Activated CD8-positive, alpha-beta memory T cell treated with anti-CD3 and anti-CD28 coated beads, Interleukin-2, amount 50 U/mL, for 48 hours (primary cell): ENCODE data around the gene CDK8.
"Not testable (repeated sequence)": the region's sequence is repeated elsewhere in the genome, so short reads cannot be mapped to it uniquely, and the experiment has no call there.

Experiments
- DNase-seq: peaks from one replicate; pipeline ENCODE4 v3.0.0-alpha.2; 2020

The CDK8 gene

DNA sequence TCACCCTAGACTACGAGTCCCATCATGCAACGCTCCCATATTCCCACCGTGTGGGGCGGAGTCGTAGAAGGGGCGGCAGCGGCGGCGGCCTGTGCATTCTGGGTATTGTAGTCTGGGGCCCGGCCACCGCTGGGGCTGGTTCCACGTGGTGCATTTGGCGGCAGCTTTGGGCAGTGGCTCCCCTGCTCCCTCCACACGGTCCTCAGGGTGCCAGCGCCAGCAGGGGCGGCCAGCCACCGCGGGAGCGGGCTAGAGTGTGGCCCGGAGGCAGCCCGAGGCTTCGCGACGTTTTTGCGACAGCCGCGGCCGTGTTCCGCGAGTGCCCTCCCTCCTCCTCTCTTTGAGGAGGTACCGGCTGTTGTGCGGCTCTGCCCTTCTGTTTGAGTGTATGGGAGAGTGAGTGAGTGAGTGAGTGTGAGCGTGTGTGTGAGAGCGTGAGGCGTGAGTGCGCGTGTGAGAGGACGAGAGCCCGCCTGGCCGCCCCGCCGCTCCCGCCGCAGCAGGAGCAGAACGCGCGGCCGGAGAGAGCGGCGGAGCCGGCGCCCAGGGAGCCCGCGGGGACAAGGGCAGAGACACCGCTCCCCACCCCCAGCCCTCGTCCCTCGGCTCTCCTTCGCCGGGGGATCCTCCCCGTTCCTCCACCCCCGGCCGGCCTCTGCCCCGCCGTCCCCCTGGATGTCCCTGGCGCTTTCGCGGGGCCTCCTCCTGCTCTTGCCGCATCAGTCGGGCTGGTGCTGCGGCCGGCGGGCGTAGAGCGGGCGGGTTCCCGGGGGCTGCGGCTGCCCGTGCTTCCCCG, at the start of gene CDK8:
Gene CDK8 (plus strand): TSS at position 343 of the 796 bp plus-strand sequence. CDS start 513 bp downstream, outside the sequence.
- peak; percentile 93 for DNase-seq

DNA sequence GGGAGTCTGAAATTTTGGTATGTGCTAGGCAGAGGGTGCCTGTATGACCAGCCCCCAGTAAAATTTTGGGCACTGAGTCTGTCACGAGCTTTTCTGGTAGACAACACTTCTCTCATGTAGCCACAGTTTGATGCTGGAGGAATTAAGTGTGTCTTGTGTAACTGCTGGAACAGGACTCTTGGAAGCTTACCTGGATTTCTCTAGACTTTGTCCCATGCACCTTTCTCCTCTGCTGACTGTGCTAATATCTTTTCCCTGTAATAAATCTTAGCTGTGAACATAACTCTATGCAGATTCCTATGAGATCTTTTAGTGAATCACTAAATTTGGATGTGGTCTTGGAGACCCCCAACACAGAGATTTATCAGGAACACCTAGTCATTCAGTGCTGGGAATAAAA, 45.6 kb upstream of the CDK8 start:
- no peak for DNase-seq

DNA sequence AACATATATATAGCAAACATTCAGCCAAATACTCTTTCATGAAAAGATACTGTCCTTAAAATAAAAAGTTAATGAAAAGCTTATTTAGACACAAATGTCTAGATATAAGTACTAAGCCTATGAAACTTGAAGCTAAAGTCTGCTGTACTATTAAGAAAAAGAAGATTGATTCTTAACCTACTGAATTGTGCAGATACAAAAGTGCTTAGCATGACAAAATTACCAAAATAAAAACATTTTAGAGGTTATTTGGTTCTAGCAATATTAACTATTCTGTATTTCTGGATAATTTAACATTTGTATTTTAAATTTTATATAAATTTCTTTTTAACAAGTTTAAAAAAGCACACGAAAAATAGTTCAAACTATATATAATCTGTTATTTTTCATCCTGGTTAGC, 40.6 kb upstream of the CDK8 start:
- DNase-seq: no peak

DNA sequence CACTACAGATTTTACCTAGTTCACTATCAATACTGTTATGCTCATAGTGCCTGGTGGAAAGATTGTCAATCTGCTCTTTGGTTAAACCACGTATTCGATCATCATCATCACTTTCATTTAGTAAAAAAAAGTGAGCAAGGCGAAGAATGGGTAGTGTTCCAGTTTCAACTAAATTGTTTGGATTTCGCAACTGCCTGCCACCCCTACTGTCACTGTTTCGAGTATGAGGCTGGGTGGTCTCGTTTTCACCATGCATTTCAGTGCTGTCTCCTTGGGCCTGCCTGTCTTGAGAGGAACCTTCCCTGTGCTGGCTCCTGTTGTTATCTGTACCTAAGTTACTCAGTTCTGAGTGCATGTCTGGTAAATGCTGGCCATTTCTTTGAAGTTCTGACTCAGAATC, 39.9 kb upstream of the CDK8 start:
- no peak for DNase-seq

DNA sequence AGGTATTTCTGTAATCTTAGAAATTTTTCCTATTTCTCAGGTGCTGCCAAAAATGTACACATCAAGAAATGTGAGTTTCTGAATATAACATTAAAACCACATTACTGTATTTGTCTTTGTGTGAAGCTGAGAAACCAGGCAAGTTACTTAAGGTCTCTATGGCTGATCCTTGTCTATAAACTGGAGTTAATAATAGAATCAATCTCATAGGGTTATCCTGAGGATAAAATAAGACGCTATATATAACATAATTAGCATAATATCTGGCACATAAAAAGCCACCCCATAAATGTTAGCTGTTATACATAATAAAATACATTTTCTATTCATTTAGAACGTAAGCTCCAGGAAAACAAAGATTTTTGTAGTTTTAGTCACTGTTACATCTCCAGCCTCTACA, 37.9 kb upstream of the CDK8 start:
- no peak for DNase-seq

DNA sequence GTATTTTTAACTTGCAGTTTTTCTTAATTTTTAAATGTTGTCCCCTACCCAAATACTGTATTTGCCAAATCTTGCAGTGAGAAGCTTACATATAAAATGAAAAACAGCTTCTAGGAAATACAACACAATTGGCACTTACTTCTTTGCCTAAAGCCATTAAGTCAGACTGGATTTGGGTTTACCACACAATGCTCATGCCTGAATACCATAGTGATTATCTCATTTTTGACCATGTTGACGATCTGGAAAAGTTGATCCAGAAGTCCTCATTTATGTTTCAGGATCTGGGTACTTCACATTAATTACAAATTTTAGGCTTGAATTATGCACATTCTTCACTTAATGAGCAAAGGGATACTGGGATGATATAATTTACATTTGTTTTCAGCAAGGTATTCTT, 34.2 kb upstream of the CDK8 start:
- DNase-seq: no peak

DNA sequence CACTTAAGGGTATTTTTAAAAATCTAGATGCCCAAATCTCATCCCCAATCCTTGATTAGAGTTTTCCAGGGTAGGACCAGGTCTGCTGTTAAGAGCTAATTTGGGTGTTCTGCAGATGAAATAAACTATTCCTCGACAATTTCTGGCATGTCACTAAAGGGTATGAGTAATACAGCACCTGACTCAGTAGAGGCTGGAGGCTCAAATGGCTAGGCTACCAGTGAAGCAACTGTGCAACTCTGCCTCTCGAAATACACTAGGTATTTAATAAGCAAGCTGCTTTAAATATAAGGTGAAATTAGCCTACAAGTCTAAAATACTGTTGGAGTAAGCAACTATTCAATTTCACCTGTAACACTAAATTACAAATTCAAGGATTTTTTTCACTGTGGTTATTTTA, 33.4 kb upstream of the CDK8 start:
- DNase-seq: no peak

DNA sequence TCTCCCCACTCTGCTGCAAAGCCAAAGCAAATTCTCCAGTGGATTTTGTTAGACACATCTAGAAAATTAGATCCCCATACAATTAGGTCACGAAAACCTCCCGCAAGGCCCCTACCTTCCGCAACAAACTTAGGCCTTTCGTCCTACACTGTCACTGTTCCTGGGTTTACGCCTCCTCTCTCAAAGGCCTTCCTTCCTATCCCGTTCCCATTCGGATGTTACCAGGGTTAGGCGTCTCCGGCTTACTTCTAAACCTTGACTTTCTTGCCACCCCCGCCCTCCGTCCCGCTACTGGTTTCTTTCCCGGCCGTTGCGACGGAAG, 32.6 kb upstream of the CDK8 start:
- no peak for DNase-seq

DNA sequence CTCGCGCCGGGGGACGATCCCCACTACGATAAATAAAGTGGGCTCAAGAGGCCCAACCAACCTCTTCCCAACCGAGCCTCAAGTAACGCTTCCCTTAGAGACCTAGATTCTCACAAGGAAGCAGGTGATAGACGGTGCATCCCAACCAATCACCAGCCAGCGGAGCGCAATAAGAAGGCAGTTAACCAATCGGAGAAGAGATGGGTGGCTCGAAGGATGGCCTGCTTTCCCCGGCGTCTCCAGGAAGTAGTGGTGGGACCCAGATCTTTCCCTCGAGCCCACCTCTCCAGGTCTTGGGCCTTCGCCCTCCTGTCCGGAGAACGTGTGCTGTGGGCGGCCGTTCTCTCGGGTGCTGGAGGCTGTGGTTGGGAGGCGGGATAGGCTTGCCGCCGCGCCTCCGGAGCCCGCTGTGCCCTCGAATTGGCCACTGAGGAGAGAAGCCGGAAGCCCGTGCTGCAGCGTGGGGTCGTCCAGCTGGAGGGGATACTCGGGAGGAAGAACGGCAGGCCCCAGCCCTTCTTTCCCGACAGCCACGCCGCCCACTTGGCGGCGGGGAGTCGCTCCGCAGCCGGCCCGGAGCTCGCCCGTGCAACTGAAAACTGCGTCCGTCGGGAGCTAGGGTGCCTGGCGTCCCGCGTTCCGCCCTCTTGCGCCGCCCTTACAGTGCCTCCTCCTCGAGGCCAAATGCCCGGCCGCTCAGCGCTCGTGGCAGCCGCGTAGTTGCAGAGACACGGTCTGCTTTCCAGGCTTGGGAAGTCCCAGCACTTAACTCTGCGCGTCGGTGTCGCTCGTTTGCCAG, 32.0 kb upstream of the CDK8 start, which contains the start of gene RNF6:
Gene RNF6 (minus strand): TSS at position 594 of the 799 bp plus-strand sequence. CDS start 2,665 bp downstream, outside the sequence.
- DNase-seq: peak; percentile 94

DNA sequence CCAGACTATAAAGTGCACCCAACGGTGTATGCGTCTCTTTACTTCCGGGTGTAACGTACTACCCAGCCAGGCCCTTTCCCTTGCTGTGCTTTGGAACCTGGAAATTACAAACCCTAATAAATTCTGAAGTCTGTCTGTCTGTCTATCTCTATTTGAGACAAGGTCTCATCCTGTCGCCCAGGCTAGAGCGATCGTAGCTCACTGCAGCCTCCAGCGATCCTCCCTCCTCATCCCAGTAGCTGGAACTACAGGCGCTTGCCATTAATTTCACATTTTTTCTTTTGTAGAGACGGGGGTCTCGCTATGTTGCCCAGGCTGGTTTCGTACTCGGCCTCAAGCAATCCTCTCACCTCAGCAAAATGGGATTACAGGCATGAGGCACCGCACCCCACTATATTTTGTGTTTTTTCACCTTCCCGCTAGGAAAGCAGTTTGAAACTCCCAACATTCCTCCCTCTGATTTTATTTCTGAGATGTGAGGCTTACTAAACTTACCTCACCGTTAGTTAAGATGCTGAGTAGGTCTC, 31.3 kb upstream of the CDK8 start:
- DNase-seq: no peak

DNA sequence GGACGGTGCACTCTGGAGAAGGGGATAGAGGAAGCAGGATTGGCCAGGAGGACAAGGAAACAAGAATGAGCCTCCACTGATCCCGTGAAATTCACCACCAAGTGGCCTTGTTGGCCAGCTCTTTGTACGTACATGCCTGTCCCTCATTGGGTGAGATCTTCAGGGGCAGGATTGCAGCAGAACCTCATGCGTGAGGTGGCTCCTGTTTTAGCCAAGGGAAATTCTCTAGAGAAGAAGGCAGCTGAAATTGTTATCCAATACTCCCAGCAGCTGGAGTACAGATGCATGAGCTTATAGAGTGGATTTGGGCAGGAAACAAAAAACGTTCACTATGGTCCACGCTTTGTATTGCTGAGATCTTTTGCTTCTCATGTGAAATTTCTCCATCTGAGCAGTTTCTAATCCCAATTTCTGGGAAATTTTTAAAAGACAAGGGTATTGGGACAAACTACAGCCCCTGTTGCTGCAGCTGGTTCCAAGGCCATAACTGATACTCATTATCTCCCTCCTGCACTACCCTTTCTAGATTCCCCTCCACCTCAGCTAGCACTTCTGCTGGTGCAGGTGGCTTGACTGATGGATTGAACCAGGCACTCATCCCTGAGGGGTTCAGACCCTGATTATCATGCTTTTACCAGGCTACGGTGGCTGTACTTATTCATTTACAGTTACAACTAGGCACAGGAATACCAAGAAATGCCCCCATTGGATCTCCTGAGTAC, 27.9 kb upstream of the CDK8 start:
- DNase-seq: no peak

DNA sequence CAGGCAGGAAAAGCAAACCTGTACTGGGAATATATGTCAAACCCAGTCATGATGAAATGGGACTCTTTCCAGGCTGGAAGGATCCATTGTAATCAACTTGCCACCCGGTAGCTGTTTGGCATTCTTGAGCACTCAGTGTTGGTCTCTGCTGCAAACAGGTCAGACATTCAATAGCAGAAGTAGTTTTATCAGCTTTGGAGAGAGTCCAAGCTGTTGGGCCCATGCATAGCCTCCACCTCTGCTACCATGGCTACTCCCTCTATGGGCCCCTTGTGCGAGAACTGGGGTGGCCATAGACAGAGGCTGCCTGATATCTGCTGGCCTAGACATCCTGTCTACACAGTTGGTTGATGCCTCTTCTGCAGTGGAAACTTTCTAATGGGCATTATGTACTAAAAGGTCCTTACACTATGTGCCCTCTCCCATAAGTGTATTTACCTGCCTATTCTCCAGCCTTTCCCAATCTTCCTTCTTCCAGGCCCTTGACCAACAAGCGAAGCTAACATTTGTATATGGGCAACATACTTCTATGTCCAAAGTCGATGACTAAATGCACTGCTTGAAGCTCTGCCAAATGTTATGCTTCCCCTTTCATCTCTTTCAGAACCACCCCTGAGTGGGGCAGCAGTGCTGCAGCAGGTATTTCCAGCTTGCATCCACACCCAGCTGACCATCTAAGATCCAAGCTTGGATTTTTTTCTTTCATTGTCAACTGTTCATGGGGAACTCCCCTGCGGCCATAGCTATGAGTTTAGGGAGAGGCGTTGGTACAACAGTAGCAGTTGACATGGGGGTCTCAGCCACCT, 26.6 kb upstream of the CDK8 start:
- DNase-seq: no peak

DNA sequence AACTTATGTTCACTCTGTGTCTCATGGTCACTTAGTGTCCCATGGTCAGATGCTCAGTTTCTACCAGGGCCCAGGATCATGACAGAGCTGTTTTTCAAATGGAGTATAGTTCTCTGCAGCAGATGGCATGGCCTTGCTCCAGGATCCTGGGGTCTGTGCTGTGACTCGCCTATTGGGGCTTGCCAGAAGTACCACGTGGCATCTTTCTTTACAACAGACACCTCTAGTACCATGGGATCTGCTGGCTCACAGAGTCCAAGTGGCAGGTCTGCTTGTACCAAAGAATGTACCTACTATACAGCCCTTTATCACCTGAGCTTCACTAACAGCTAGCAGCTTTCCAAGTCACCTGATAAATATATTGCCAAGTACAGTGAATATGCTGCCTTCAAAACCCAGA, 25.8 kb upstream of the CDK8 start:
- no peak for DNase-seq

DNA sequence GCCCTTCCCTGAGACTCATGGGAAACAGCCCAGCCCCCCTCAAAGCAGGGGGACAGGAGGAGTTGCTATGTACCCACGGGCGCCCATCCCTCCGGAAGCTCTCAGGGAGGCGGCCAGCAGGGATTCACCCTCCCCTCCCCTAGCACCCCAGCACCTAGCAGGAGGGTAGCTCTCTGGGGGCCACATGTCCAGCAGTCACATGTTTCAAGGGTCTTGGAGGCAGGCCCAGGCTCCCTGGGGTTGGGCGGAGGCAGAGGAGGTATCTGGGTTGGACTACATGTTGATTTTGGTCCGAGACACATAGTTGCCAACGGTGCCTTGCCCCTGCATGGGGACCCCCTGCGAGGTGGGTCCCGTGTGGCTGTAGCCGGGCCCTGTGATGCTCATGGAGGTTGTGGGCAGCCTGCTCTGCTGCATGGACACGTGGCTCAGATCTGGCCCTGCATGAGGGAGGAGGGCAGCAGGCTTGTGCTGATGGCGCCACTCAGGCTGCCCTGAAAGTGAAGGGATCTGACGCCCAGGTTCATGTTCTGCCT, 24.8 kb upstream of the CDK8 start:
- DNase-seq: no peak

DNA sequence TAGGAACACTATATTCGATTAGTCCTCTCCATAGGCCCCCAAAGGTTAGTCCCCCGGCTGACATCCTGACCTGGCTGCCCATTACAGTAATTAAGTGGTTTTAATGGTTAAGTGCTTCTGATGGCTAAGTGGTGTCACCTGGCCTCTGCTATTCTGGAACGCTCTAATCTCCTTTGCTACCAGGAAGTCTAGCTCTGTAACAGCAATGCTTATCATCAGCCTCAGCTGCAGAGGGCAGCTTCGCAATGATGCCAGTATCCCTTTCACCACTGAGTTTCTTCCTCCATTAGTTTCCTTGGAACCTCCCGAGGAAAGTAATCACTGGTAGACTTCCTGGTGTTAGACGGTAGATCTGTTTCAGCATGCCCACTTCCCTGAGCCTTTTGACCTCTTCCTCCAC, 23.2 kb upstream of the CDK8 start:
- no peak for DNase-seq

DNA sequence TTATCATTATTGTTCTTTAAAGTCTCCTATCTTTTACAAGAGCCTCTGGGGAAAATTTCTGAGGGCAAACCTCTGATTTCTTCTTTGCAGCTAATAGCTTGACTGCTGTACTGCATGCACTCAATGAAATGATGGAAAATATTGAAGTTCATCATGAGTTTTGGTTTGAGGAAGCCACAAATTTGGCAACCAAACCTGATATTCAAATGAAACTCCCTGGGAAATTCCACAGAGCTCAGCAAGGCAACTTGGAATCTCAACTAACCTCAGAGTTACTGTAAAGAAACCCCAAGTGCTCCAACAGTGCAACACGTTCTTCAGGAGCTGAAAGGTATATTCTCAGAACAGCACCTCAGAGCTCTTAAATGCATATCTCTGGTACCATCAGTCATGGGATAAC, 17.6 kb upstream of the CDK8 start:
- DNase-seq: no peak

DNA sequence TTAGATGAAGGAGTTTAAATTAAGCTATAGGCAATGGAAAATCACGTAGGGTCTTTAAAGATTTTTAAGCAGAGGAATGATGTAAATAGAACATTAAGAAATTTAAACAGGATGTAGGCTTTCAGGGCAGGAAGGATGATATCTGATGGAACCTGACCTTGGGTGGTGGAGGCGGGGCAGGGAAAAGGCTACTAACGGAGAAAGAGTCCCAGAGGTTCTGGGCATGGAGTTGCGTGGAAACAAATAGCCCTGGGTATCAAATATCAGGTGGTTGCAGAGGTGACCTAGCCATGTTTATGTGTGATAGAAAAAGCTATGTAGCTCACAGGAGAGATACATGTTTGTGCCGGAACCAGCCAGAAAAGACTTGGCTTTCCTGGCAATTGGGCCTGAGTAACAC, 7.8 kb upstream of the CDK8 start:
- no peak for DNase-seq

DNA sequence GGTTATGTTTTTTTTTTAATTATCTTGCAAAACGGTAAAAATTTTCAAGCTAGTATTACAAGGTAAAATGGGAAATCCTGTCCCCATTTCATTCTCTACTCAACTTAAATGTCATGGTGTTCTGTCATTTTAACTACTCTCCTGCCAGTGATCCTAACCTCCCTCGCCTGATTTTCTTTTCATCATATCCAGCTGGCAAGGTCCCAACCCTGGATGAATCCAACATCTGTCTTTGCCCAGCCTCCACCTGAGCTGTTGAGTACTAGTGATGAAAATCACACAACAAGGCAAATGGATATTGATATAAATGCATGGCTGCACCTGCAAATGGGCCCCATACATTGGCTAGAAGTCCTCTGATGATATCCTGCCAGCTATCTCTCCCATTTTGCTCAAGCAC, 6.9 kb upstream of the CDK8 start:
- no peak for DNase-seq

DNA sequence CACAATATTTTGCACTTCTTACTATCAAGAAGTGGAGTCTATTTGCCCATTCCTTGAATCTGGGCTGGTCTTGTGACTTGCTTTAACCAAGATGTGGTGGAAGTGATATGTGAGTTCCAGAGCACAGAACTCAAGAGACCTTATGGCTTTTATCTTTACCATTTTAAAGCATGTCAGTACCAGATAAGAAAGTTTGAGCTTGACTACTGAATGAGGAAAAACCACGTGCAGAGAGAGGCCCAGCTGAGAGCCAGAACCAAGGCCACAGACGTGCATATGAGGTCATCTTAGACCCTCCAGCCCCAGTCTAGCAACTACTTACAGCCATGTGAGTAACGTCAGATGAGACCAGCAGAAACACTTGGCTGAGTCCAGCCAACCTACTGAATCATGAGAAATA, 6.3 kb upstream of the CDK8 start:
- DNase-seq: no peak

DNA sequence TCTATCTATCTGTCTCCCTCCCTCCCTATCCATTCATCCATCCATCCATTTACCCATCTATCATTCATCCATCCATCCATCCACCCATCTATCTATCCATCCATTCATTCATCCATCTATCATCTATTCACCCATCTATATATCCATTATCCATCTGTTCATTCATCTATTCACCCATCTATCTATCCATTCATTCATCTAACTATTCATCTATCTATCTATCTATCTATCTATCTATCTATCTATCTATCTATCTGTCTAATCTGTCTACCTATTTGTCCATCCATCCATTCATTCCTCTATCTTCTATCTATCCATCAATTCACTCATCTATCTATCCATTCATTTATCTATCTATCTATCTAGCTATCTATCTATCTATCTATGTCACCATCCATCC, 4.4 kb upstream of the CDK8 start:
- no peak for DNase-seq

DNA sequence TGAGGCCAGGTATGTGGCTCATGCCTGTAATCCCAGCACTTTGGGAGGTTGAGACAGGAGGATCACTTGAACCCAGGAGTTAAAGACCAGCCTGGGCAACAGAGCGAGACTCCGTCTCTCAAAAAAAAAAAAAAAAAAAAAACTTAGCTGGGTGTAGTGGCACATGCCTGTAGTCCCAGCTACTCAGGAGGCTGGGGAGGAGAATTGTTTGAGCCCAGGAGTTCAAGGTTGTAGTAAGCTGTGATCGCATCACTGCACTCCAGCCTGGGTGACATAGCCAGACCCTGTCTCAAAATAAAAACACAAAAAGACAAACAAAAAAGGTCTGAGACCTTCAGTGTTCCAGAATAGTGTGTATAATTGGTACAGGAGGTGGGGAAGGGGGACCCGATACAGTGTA, 1.9 kb upstream of the CDK8 start:
- not testable (repeated sequence) for DNase-seq

DNA sequence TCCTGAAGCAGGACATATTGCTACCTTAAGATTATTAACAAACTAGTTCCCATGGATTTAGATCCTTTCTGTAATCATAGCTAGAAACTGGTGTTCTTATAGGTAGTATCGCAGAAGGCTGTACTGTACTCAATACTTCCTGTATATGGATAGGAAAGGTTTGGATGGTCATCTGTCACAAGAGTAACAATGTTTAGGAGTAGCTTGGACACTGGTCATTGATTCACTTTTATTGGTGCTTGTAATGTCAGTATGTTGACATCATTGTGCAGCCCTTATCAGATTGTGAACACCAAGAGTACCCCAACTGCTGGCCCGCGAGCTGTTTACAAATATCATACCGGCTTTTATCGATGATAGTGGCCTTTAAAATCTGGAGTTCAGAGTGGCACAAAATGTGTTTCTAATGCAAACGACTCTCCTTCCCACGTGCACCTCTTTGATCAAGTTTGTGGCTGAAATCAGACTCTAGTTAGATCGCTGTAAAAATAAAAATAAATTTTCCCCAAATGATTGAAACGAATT, 605 bp upstream of the CDK8 start:
- no peak for DNase-seq
